Measurements from ENCODE around the gene SYT9.

Gene SYT9

GRCh38 chr11:7347611-7348431 is 96.1 kb downstream of the SYT9 start:
- no peak for DNase-seq

GRCh38 chr11:7348432-7349304 is 97.0 kb downstream of the SYT9 start:
- DNase-seq: peak; percentile 24

GRCh38 chr11:7351228-7351627 is 99.5 kb downstream of the SYT9 start:
- DNase-seq: no peak

- no peak for DNase-seq
These were observed 101.4 kb downstream of the SYT9 start for GRCh38 chr11:7353100-7353499.

GRCh38 chr11:7364660-7365059 is 113.0 kb downstream of the SYT9 start:
- no peak for DNase-seq

- no peak for DNase-seq
These were observed 116.1 kb downstream of the SYT9 start for GRCh38 chr11:7367803-7368202.

GRCh38 chr11:7376386-7376785 is 124.7 kb downstream of the SYT9 start:
- no peak for DNase-seq

GRCh38 chr11:7381937-7382336 is 130.2 kb downstream of the SYT9 start:
- no peak for DNase-seq

- DNase-seq: no peak
These were observed 131.7 kb downstream of the SYT9 start for GRCh38 chr11:7383406-7383805.

- DNase-seq: no peak
These were observed 133.0 kb downstream of the SYT9 start for GRCh38 chr11:7384691-7385090.

GRCh38 chr11:7385532-7385931 is 133.8 kb downstream of the SYT9 start:
- no peak for DNase-seq

- no peak for DNase-seq
These were observed 162.5 kb downstream of the SYT9 start for GRCh38 chr11:7413961-7414915.

- no peak for DNase-seq
These were observed 163.5 kb downstream of the SYT9 start for GRCh38 chr11:7414973-7415817.

- DNase-seq: no peak
These were observed 164.4 kb downstream of the SYT9 start for GRCh38 chr11:7416080-7416479.

GRCh38 chr11:7417328-7417727 is 165.6 kb downstream of the SYT9 start:
- DNase-seq: no peak

GRCh38 chr11:7418061-7418460 is 166.4 kb downstream of the SYT9 start:
- DNase-seq: no peak

GRCh38 chr11:7418906-7419305 is 167.2 kb downstream of the SYT9 start:
- no peak for DNase-seq

GRCh38 chr11:7421136-7421535 is 169.4 kb downstream of the SYT9 start:
- DNase-seq: no peak

- DNase-seq: no peak
These were observed 171.0 kb downstream of the SYT9 start for GRCh38 chr11:7422544-7423331.

- DNase-seq: no peak
These were observed 172.2 kb downstream of the SYT9 start for GRCh38 chr11:7423946-7424345.

- peak; percentile 16 for DNase-seq
These were observed 176.0 kb downstream of the SYT9 start for GRCh38 chr11:7427733-7428132.
